Measurements from ENCODE around the gene GRPR. TPM values are rescaled to one million over a fixed set of nuclear protein-coding genes. Genes with fewer than 3 reads are reported as not detected.
"Not testable (repeated sequence)": the region's sequence is repeated elsewhere in the genome, so short reads cannot be mapped to it uniquely, and the experiment has no call there.

Gene GRPR
- total RNA-seq, 2 donors from 2014 or later: 0.38 TPM; not detected in 1

GRCh38 chrX:16142246-16142558 is 18.8 kb downstream of the GRPR start:
- H3K36me3 Mint-ChIP-seq: no peaks in the 10 kb centered on the region
- H3K27ac Mint-ChIP-seq: no peak overlapping the region
- H3K4me1 Mint-ChIP-seq (ENCODE audit: low read depth in 2 of 2): peaks cover 0 to 3% of the 10 kb centered on the region in 2 donors
- no peak overlapping the region for H3K4me3 Mint-ChIP-seq
- no peak for DNase-seq (ENCODE audit: low spot score)
- no peaks in the 10 kb centered on the region for H3K9me3 Mint-ChIP-seq
- peaks cover 25 to 33% of the 10 kb centered on the region in 2 donors for H3K27me3 Mint-ChIP-seq
- ATAC-seq: no peak

- peaks cover 19 to 33% of the 10 kb centered on the region in 2 donors for H3K27me3 Mint-ChIP-seq
- no peaks in the 10 kb centered on the region for H3K36me3 Mint-ChIP-seq
- DNase-seq (ENCODE audit: low spot score) (no peak), ATAC-seq (no peak)
- H3K4me1 Mint-ChIP-seq (ENCODE audit: low read depth in 2 of 2): peaks cover 0 to 3% of the 10 kb centered on the region in 2 donors
- H3K4me3 Mint-ChIP-seq: no peak overlapping the region
- no peaks in the 10 kb centered on the region for H3K9me3 Mint-ChIP-seq
- no peak overlapping the region for H3K27ac Mint-ChIP-seq
These were observed 20.6 kb downstream of the GRPR start for GRCh38 chrX:16143968-16144367.

GRCh38 chrX:16144420-16144819 is 21.1 kb downstream of the GRPR start:
- H3K27me3 Mint-ChIP-seq: peaks cover 21 to 33% of the 10 kb centered on the region in 2 donors
- H3K36me3 Mint-ChIP-seq: no peaks in the 10 kb centered on the region
- DNase-seq (ENCODE audit: low spot score) (no peak), ATAC-seq (no peak)
- no peak overlapping the region for H3K4me3 Mint-ChIP-seq
- H3K27ac Mint-ChIP-seq: no peak overlapping the region
- H3K9me3 Mint-ChIP-seq: no peaks in the 10 kb centered on the region
- peaks cover 0 to 3% of the 10 kb centered on the region in 2 donors for H3K4me1 Mint-ChIP-seq (ENCODE audit: low read depth in 2 of 2)

GRCh38 chrX:16145093-16145492 is 21.7 kb downstream of the GRPR start:
- not testable (repeated sequence) for H3K4me3 Mint-ChIP-seq

GRCh38 chrX:16145656-16146055 is 22.3 kb downstream of the GRPR start:
- H3K27me3 Mint-ChIP-seq: peaks cover 21 to 33% of the 10 kb centered on the region in 2 donors
- no peaks in the 10 kb centered on the region for H3K36me3 Mint-ChIP-seq
- no peak for DNase-seq (ENCODE audit: low spot score)
- ATAC-seq: no peak
- H3K27ac Mint-ChIP-seq: no peak overlapping the region
- H3K9me3 Mint-ChIP-seq: no peaks in the 10 kb centered on the region
- H3K4me1 Mint-ChIP-seq (ENCODE audit: low read depth in 2 of 2): peaks cover 0 to 2% of the 10 kb centered on the region in 2 donors
- no peak overlapping the region for H3K4me3 Mint-ChIP-seq

More at GRCh38 chrX:16145093-16145492, 21.7 kb downstream of the GRPR start:
- peaks cover 21 to 33% of the 10 kb centered on the region in 2 donors for H3K27me3 Mint-ChIP-seq
- not testable (repeated sequence) for H3K36me3 Mint-ChIP-seq; H3K9me3 Mint-ChIP-seq; H3K4me1 Mint-ChIP-seq (ENCODE audit: low read depth in 2 of 2); ATAC-seq; DNase-seq (ENCODE audit: low spot score); H3K27ac Mint-ChIP-seq

- Mint-ChIP-seq H3K9me3 (no peaks in the 10 kb centered on the region), H3K27me3 (peaks cover 14 to 17% of the 10 kb centered on the region in 2 donors), H3K4me1 (ENCODE audit: low read depth in 2 of 2) (no peaks in the 10 kb centered on the region), H3K27ac (no peak overlapping the region), H3K36me3 (no peaks in the 10 kb centered on the region), H3K4me3 (no peak overlapping the region)
- ATAC-seq (peak in 1 of 2 donors; percentile 24), DNase-seq (ENCODE audit: low spot score) (no peak)
These were observed 25.5 kb downstream of the GRPR start for GRCh38 chrX:16148896-16149295.

- no peaks in the 10 kb centered on the region for H3K36me3 Mint-ChIP-seq
- H3K4me1 Mint-ChIP-seq (ENCODE audit: low read depth in 2 of 2): no peaks in the 10 kb centered on the region
- no peak for ATAC-seq
These were observed 32.3 kb downstream of the GRPR start for GRCh38 chrX:16155581-16156096.

GRCh38 chrX:16156692-16157331 is 33.4 kb downstream of the GRPR start:
- Mint-ChIP-seq H3K9me3 (no peaks in the 10 kb centered on the region), H3K27ac (no peak overlapping the region), H3K4me3 (no peak overlapping the region), H3K27me3 (peaks cover 7 to 11% of the 10 kb centered on the region in 2 donors), H3K36me3 (no peaks in the 10 kb centered on the region), H3K4me1 (ENCODE audit: low read depth in 2 of 2) (no peaks in the 10 kb centered on the region)
- ATAC-seq (no peak), DNase-seq (ENCODE audit: low spot score) (no peak)

More at GRCh38 chrX:16155581-16156096, 32.3 kb downstream of the GRPR start:
- H3K9me3 Mint-ChIP-seq: no peaks in the 10 kb centered on the region
- no peak overlapping the region for H3K27ac Mint-ChIP-seq
- DNase-seq (ENCODE audit: low spot score): no peak
- H3K4me3 Mint-ChIP-seq: no peak overlapping the region
- H3K27me3 Mint-ChIP-seq: peaks cover 7 to 14% of the 10 kb centered on the region in 2 donors

- Mint-ChIP-seq H3K4me3 (no peak overlapping the region), H3K27me3 (peaks cover 0 to 19% of the 10 kb centered on the region in 2 donors), H3K36me3 (no peaks in the 10 kb centered on the region), H3K9me3 (no peaks in the 10 kb centered on the region), H3K4me1 (ENCODE audit: low read depth in 2 of 2) (no peaks in the 10 kb centered on the region), H3K27ac (no peak overlapping the region)
- ATAC-seq: no peak
- DNase-seq (ENCODE audit: low spot score): no peak
These were observed 37.4 kb downstream of the GRPR start for GRCh38 chrX:16160729-16161128.

- not testable (repeated sequence) for H3K27ac Mint-ChIP-seq; H3K4me1 Mint-ChIP-seq (ENCODE audit: low read depth in 2 of 2); H3K4me3 Mint-ChIP-seq; H3K9me3 Mint-ChIP-seq; H3K36me3 Mint-ChIP-seq; ATAC-seq; DNase-seq (ENCODE audit: low spot score)
- H3K27me3 Mint-ChIP-seq: peaks cover 0 to 16% of the 10 kb centered on the region in 2 donors
These were observed 37.8 kb downstream of the GRPR start for GRCh38 chrX:16161173-16161572.

- ATAC-seq: no peak
- Mint-ChIP-seq H3K36me3 (no peaks in the 10 kb centered on the region), H3K9me3 (no peaks in the 10 kb centered on the region), H3K27ac (no peak overlapping the region), H3K4me1 (ENCODE audit: low read depth in 2 of 2) (no peaks in the 10 kb centered on the region), H3K4me3 (no peak overlapping the region), H3K27me3 (peaks cover 0 to 18% of the 10 kb centered on the region in 2 donors)
- DNase-seq (ENCODE audit: low spot score): no peak
These were observed 39.0 kb downstream of the GRPR start for GRCh38 chrX:16162391-16162790.

GRCh38 chrX:16164748-16165147 is 41.4 kb downstream of the GRPR start:
- DNase-seq (ENCODE audit: low spot score): no peak
- peaks cover 0 to 16% of the 10 kb centered on the region in 2 donors for H3K27me3 Mint-ChIP-seq
- H3K27ac Mint-ChIP-seq: no peak overlapping the region
- no peaks in the 10 kb centered on the region for H3K9me3 Mint-ChIP-seq
- H3K4me1 Mint-ChIP-seq (ENCODE audit: low read depth in 2 of 2): no peaks in the 10 kb centered on the region
- no peak for ATAC-seq
- H3K4me3 Mint-ChIP-seq: no peak overlapping the region
- no peaks in the 10 kb centered on the region for H3K36me3 Mint-ChIP-seq

- DNase-seq (ENCODE audit: low spot score): no peak
- H3K4me3 Mint-ChIP-seq: no peak within 1 kb of the TSS
- H3K36me3 Mint-ChIP-seq: no peaks in the 10 kb centered on the region
- H3K27ac Mint-ChIP-seq: no peak within 1 kb of the TSS
- no peaks in the 10 kb centered on the region for H3K9me3 Mint-ChIP-seq
- no peaks in the 10 kb centered on the region for H3K4me1 Mint-ChIP-seq (ENCODE audit: low read depth in 2 of 2)
- H3K27me3 Mint-ChIP-seq: peaks cover 0 to 19% of the 10 kb centered on the region in 2 donors
- no peak for ATAC-seq
These were observed 43.8 kb downstream of the GRPR start, which contains the start of gene MAGEB17 for GRCh38 chrX:16167181-16167580. Gene MAGEB17 (plus strand): TSS chrX:16167481. CDS start chrX:16170383, 2,902 bp downstream.

GRCh38 chrX:16171039-16171438 is 47.7 kb downstream of the GRPR start:
- DNase-seq (ENCODE audit: low spot score) (no peak), ATAC-seq (no peak)
- H3K4me1 Mint-ChIP-seq (ENCODE audit: low read depth in 2 of 2): no peaks in the 10 kb centered on the region
- no peak overlapping the region for H3K27ac Mint-ChIP-seq
- no peaks in the 10 kb centered on the region for H3K36me3 Mint-ChIP-seq
- no peak overlapping the region for H3K4me3 Mint-ChIP-seq
- peaks cover 0 to 15% of the 10 kb centered on the region in 2 donors for H3K27me3 Mint-ChIP-seq
- no peaks in the 10 kb centered on the region for H3K9me3 Mint-ChIP-seq

Data from natural killer cell treated with Interleukin-12 subunit alpha and Interleukin-12 subunit beta and Interleukin-15 and Interleukin-18, amount 100 ng/mL, for 72 hours (primary cell).